ENCODE measurements around the gene SLC4A8.

DNA sequence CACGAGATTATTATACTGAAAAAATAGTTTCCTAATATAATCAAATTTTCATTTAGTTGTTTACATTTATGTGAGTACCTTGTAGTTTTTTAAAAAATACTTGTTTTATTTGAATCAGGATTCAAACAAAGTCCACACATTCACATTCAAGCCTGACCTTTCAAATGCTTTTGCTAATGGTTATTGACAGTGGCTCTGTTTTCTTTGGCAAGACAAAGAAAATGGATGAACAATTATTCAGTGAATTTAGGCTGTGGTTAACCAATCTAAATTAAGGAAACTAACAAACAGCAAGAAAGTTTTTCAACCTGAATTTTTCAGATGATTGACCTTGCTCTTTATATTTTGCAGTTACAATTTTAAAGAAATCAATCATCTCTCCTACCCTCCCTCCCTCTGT is 9.7 kb downstream of the SLC4A8 start:
- no peak for TF ChIP-seq POLR2A (IDR thresholded peaks at IDR 0.05)
- TF ChIP-seq CTCF (IDR thresholded peaks at IDR 0.05 in 4 of 5, conservative IDR thresholded peaks at IDR 0.05 in 1 of 5) = no peak
